Activated naive CD8-positive, alpha-beta T cell treated with anti-CD3 and anti-CD28 coated beads for 36 hours (primary cell): ENCODE measurements around the gene SMR3B. TPM values are rescaled to one million over a fixed set of nuclear protein-coding genes. Genes with fewer than 3 reads are reported as not detected.

Experiments used
- DNase-seq: peaks from one replicate; pipeline ENCODE4 v3.0.0; 2021
- H3K27ac Mint-ChIP-seq: one replicate; pipeline ENCODE4 v1.8.0; 2022; ENCODE audit warnings: mild to moderate bottlenecking, moderate library complexity, mixed read lengths
- H3K27me3 Mint-ChIP-seq: one replicate; pipeline ENCODE4 v1.8.0; 2022; ENCODE audit warnings: mild to moderate bottlenecking, mixed read lengths
- H3K36me3 Mint-ChIP-seq: one replicate; pipeline ENCODE4 v1.8.0; 2021; ENCODE audit warnings: mild to moderate bottlenecking, mixed read lengths
- H3K4me1 Mint-ChIP-seq: one replicate; pipeline ENCODE4 v1.8.0; 2021; ENCODE audit warnings: mixed read lengths
- H3K4me3 Mint-ChIP-seq: one replicate; pipeline ENCODE4 v1.8.0; 2022; ENCODE audit warnings: mild to moderate bottlenecking, moderate library complexity, mixed read lengths
- H3K9me3 Mint-ChIP-seq: one replicate; pipeline ENCODE4 v1.8.0; 2022; ENCODE audit warnings: mixed read lengths
- total RNA-seq, 2 experiments: library from RNA; stranded (reverse); gene quantifications; one replicate each; pipeline ENCODE4 v1.2.3, GENCODE V29; 2021

The SMR3B gene
- total RNA-seq, 2 experiments from 2014 or later = not detected

- Mint-ChIP-seq H3K36me3 (no peaks in the 10 kb centered on the region), H3K27me3 (no peaks in the 10 kb centered on the region), H3K9me3 (no peaks in the 10 kb centered on the region), H3K4me3 (no peak overlapping the region), H3K27ac (no peak overlapping the region), H3K4me1 (no peaks in the 10 kb centered on the region)
- DNase-seq = no peak
These were observed 16.4 kb downstream of the SMR3B start for GRCh38 chr4:70399319-70399718.

DNA sequence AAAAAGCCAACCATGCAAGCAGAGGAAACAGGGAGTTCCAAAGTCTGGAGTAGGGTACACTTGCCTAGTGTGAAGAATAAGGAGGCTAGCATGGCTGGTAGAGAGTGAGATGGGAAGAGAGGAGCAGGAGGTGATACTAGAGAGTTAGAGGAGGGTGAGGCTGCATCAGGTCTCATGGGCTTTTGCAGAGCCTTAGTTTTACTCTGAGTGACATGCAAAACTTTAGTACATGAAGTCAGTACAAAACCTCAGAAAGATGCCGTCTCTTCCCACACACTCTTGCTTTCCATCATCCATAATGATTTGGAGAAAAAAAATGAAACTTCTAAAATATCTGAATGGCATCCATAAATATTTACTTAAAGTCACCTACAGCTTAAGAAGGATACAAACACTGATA is 19.8 kb downstream of the SMR3B start:
- H3K4me1 Mint-ChIP-seq = no peaks in the 10 kb centered on the region
- no peak overlapping the region for H3K4me3 Mint-ChIP-seq
- H3K36me3 Mint-ChIP-seq = no peaks in the 10 kb centered on the region
- H3K9me3 Mint-ChIP-seq = no peaks in the 10 kb centered on the region
- DNase-seq = no peak
- no peaks in the 10 kb centered on the region for H3K27me3 Mint-ChIP-seq
- no peak overlapping the region for H3K27ac Mint-ChIP-seq

DNA sequence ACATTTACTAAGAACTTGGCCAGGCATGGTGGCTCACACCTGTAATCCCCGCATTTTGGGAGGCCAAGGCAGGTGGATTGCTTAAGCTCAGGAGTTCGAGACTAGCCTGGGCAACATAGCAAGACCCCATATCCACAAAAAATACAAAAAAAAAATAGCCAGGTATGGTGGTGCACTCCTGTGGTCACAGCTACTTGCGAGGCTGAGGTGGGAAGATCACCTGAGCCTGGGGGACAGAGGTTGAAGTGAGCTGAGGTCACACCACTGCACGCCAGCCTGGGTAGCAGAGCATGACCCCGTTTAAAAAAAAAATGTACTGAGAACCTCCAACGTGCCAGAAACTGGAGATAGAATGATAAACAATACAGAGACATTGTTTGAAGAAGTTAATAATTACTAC is 22.8 kb downstream of the SMR3B start:
- Mint-ChIP-seq H3K36me3 (no peaks in the 10 kb centered on the region), H3K4me1 (no peaks in the 10 kb centered on the region), H3K27me3 (no peaks in the 10 kb centered on the region), H3K4me3 (no peak overlapping the region), H3K9me3 (no peaks in the 10 kb centered on the region), H3K27ac (no peak overlapping the region)
- no peak for DNase-seq

DNA sequence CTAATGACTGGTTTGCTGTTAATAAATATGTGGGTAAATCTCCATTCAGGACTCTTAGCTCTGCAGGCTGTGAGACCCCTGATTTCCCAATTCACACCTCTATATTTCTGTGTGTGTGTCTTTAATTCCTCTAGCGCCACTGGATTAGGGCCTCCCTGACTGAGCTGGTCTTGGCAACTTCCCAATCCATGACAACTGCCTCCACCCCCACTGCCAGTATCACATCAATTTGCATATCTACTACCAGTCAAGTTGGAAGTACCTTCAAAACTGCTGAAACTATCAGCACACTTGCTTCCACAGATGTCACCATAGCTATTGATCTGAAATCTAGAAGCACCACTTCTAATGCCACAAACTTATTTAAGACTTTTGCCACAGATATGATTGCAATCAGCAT is 42.4 kb downstream of the SMR3B start:
- no peak overlapping the region for H3K4me3 Mint-ChIP-seq
- H3K9me3 Mint-ChIP-seq = peaks cover 2% of the 10 kb centered on the region
- no peak for DNase-seq
- H3K27ac Mint-ChIP-seq = no peak overlapping the region
- H3K4me1 Mint-ChIP-seq = no peaks in the 10 kb centered on the region
- no peaks in the 10 kb centered on the region for H3K36me3 Mint-ChIP-seq
- H3K27me3 Mint-ChIP-seq = no peaks in the 10 kb centered on the region

DNA sequence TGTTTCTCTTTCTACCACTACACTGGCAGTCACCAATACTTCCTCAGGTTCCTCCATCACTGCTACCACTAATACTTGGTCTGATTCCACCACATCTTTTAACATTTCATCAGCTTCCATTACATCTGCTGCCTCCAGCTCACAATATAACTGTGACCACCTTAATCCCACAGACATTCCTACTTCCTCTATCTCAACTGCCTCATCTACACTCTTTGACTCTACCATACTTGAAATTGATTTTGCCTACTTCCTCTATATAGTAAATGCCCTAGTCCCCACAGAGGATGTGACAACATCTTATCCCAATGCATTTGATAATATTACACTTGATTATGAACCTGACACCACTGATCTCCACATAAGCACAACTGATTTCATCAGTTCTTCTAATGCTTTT is 43.9 kb downstream of the SMR3B start:
- DNase-seq = no peak
- H3K4me3 Mint-ChIP-seq = no peak overlapping the region
- H3K9me3 Mint-ChIP-seq = no peaks in the 10 kb centered on the region
- no peaks in the 10 kb centered on the region for H3K27me3 Mint-ChIP-seq
- H3K4me1 Mint-ChIP-seq = no peaks in the 10 kb centered on the region
- H3K27ac Mint-ChIP-seq = no peak overlapping the region
- no peaks in the 10 kb centered on the region for H3K36me3 Mint-ChIP-seq

DNA sequence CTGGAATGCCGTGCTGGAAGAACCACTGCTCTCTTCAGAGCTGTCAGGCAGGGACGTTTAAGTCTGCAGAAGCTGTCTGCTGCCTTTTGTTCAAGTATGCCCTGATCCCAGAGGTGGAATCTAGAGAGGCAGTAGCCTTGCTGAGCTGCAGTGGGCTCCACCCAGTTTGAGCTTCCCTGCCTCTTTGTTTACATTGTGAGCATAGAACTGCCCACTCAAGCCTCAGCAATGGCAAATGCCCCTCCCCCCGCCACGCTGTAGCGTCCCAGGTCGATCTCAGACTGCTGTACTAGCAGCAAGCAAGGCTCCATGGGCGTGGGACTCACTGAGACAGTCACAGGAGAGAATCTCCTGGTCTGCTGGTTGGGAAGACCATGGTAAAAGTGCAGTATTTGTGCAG is 54.3 kb downstream of the SMR3B start:
- Mint-ChIP-seq H3K36me3 (no peaks in the 10 kb centered on the region), H3K9me3 (peaks cover 2% of the 10 kb centered on the region), H3K27ac (no peak overlapping the region), H3K4me3 (no peak overlapping the region), H3K27me3 (peaks cover 7% of the 10 kb centered on the region), H3K4me1 (no peaks in the 10 kb centered on the region)
- no peak for DNase-seq

Other genes with a start within 250 kb of the SMR3B start
- not detected for gene PRR27, start 228.9 kb upstream of the SMR3B start, total RNA-seq
- not detected for gene ODAM, start 187.4 kb upstream of the SMR3B start, total RNA-seq
- gene FDCSP, start 157.0 kb upstream of the SMR3B start, total RNA-seq = not detected
- gene CSN3, start 140.5 kb upstream of the SMR3B start, total RNA-seq = not detected
- gene CABS1, start 48.1 kb upstream of the SMR3B start, total RNA-seq = not detected
- gene SMR3A, start 22.4 kb upstream of the SMR3B start, total RNA-seq = not detected
- not detected for gene OPRPN, start 14.8 kb downstream of the SMR3B start, total RNA-seq
- gene MUC7, start 89.1 kb downstream of the SMR3B start, total RNA-seq = not detected
- not detected for gene AMTN, start 135.4 kb downstream of the SMR3B start, total RNA-seq
- gene AMBN, start 209.1 kb downstream of the SMR3B start, total RNA-seq = not detected
- gene ENAM, start 245.6 kb downstream of the SMR3B start, total RNA-seq = not detected